Lower lobe of right lung (tissue), 2 donors: ENCODE results near the gene TBC1D7. TPM values are rescaled to one million over a fixed set of nuclear protein-coding genes. Genes with fewer than 3 reads are reported as not detected.

Experiments used
- ATAC-seq, 2 donors: fragments of 200-7000 bp; cut with Tn5 transposase; one replicate each; pipeline ENCODE4 v1.9.1; 2020 to 2022; ENCODE audit warnings: mild to moderate bottlenecking in 2 of 2, moderate library complexity in 2 of 2
- DNase-seq: peaks from one replicate; pipeline ENCODE4 v3.0.0-alpha.2; 2020
- H3K27ac ChIP-seq: fragments of 200-600 bp; one replicate; pipeline ENCODE4 v1.8.0; 2022
- H3K27me3 ChIP-seq: fragments of 200-600 bp; one replicate; pipeline ENCODE4 v1.8.0; 2022; ENCODE audit warnings: low read depth
- H3K36me3 ChIP-seq: fragments of 200-600 bp; one replicate; pipeline ENCODE4 v1.8.0; 2022; ENCODE audit warnings: mild to moderate bottlenecking
- H3K4me1 ChIP-seq: fragments of 200-600 bp; one replicate; pipeline ENCODE4 v1.8.0; 2022
- H3K4me3 ChIP-seq: fragments of 200-600 bp; one replicate; pipeline ENCODE4 v1.8.0; 2022; ENCODE audit warnings: mild to moderate bottlenecking
- H3K9me3 ChIP-seq: fragments of 200-600 bp; one replicate; pipeline ENCODE4 v1.8.0; 2022
- intact Hi-C: fragments of 100-400 bp; cut with DNase I; formaldehyde crosslinking; loops from one replicate; pipeline ENCODE4 v1.11.0; 2022
- long read RNA-seq: library from polyadenylated mRNA; unstranded; transcript quantifications from one replicate; pipeline ENCODE4 v2.0.0, GENCODE V29; 2021
- total RNA-seq: library from RNA; stranded (reverse); fragmentation: NEBNext Ultra II Directional; extraction: Animal tissue kit (Norgen Biotek cat#: 25700); gene quantifications from one replicate; pipeline ENCODE4 v1.2.1, GENCODE V29; 2021
- TF ChIP-seq, protein P1 (sequence below): fragments of 200-600 bp; IDR thresholded peaks from one replicate; pipeline ENCODE4 v1.8.0; 2022; ENCODE audit warnings: antibody characterized with exemption, mild to moderate bottlenecking
- donor health status: DM: no; HTN: yes; CAD: no; lungs with severe emphysema.

Gene TBC1D7
- 18.8 TPM for total RNA-seq
- long read RNA-seq, partial matches to known transcripts, result 0 of 333 reads
- long read RNA-seq, other reads (novel, unspliced or antisense), result 332 of 333 reads

DNA sequence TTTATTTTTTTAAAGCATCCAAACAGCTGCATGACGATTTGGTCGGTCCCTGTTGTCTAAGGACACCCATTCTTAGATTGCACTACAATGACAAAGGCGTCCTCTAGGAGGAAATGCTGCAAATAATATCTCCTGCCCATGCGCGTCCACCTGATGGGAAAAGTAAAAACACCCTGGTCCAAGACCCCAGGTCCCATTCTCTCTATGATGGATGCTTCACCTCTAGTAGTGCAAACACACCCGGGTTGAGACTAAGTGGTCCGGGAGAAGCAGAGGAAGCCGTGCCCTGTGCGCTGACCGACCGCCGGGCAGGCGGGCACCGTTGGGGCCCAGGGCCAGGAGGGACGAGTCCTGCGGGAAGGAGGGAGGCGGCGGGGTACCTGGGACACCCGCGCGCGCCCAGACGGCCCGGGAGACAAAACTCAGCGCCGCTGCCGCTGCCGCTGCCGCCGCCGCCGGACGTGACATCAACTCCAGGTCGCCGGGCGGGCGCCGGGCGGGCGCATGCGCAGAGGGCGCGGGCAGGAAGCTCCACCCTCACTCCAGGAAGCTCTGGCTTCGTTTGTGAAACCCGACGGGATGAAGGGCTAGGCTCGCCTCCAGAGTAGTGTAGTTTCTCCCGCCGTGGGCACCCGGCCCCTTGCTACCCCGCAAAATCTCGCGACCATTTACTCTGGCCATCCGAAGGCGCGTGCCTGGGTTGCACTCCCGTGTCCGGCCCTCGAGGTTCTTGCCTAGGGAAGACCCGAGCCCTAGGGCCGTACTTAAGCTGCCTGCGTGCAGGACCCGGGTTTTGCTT lies at the start of gene TBC1D7:
Gene TBC1D7 (minus strand): TSS at position 462 of the 799 bp plus-strand sequence. CDS start 1,639 bp downstream, outside the sequence.
- peak; percentile 97 to 99 for ATAC-seq
- TF ChIP-seq, protein P1, sequence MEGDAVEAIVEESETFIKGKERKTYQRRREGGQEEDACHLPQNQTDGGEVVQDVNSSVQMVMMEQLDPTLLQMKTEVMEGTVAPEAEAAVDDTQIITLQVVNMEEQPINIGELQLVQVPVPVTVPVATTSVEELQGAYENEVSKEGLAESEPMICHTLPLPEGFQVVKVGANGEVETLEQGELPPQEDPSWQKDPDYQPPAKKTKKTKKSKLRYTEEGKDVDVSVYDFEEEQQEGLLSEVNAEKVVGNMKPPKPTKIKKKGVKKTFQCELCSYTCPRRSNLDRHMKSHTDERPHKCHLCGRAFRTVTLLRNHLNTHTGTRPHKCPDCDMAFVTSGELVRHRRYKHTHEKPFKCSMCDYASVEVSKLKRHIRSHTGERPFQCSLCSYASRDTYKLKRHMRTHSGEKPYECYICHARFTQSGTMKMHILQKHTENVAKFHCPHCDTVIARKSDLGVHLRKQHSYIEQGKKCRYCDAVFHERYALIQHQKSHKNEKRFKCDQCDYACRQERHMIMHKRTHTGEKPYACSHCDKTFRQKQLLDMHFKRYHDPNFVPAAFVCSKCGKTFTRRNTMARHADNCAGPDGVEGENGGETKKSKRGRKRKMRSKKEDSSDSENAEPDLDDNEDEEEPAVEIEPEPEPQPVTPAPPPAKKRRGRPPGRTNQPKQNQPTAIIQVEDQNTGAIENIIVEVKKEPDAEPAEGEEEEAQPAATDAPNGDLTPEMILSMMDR, result peak; percentile 18
- Histone ChIP-seq H3K4me1 (peaks cover 21% of the 10 kb centered on the region), H3K9me3 (no peaks in the 10 kb centered on the region), H3K4me3 (peak within 1 kb of the TSS; percentile 76), H3K36me3 (peaks cover 30% of the 10 kb centered on the region), H3K27ac (peak within 1 kb of the TSS; percentile 89), H3K27me3 (no peaks in the 10 kb centered on the region)
- intact Hi-C loops, result no loop called here
- DNase-seq, result peak; percentile 93

DNA sequence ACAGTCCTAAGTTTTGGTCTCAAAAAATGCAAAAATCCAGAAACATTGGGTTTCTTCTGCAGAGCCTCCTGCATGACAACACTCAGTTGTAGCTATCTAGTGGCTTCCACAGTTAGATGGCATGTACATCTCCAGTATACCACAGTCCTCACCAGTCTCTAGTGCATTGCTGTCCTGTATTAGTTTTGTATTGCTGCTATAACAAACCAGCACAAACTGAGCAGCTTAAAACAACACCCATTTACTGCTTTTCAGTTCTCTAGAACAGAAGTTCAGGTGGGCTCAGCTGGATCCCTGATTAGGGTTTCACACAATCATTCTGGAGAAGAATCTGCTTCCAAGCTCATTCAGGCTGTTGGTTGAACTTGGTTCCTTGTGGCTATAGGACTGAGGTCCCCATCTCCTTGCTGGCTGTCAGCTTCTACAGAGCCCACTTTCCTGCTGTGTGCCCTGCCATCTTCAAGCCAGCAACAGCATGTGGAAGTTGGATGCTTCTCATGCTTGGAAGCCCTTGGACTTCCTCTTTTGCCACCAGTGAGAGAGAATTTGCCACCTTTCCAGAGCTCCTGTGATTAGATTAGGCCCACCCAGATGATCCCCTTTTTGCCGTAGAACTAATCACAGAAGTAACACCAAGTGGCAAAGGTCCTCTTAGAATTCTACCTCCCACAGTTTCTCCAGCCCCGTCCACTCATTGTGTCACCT lies 48.9 kb upstream of the TBC1D7 start:
- DNase-seq (no peak), ATAC-seq (no peak)
- TF ChIP-seq, protein P1, result no peak
- Histone ChIP-seq H3K27ac (no peak overlapping the region), H3K9me3 (no peaks in the 10 kb centered on the region), H3K4me1 (peaks cover 19% of the 10 kb centered on the region), H3K27me3 (no peaks in the 10 kb centered on the region), H3K4me3 (no peak overlapping the region), H3K36me3 (no peaks in the 10 kb centered on the region)
- intact Hi-C loops, result no loop called here

DNA sequence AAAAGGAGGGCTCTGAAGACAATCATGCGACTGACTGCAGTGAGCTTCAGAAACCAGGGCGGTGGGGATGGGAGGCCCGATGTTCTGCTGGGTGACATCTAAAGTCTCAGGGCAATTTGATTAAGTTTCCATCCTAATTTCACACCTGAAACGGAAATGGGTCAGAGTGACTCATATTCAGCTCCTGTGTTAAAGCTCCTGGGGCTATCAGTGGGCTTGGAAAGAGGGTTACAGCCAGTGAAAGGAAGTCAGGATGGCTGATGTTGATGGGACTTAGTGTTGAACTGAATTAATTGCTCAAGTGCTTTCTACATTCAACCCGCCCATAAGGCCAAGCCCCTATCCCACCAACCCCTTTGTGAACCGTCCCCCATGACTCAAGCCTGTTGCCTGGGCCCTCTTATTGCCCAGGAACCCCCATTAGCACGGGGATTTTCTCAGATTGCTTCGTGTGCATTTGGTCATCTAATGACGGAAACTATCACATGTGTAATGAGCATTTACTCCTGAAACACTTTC lies 47.1 kb upstream of the TBC1D7 start:
- Histone ChIP-seq H3K27me3 (no peaks in the 10 kb centered on the region), H3K36me3 (no peaks in the 10 kb centered on the region), H3K9me3 (no peaks in the 10 kb centered on the region), H3K4me1 (peaks cover 14% of the 10 kb centered on the region), H3K4me3 (no peak overlapping the region), H3K27ac (no peak overlapping the region)
- no peak for ATAC-seq
- DNase-seq, result no peak
- TF ChIP-seq, protein P1, result no peak
- intact Hi-C loops, result no loop called here

DNA sequence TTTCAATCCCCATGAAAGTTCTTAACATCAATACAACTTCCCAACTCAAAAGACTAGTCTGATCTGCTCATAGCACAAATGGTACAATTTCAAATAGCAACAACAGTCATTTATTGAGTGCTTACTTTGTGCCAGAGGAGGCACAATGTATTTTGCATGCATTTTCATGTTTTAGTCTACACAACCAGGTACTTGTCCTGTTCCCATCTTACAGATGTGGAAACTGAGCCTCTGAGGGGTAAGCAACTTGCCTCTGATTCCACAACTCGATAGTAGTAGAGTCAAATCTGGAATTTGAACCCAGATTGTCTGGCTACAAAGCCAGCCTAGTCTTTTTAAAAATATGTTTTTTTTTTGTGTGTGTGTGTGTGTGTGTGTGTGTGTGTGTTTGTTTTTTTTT lies 45.6 kb upstream of the TBC1D7 start:
- Histone ChIP-seq H3K27me3 (no peaks in the 10 kb centered on the region), H3K4me1 (peaks cover 14% of the 10 kb centered on the region), H3K4me3 (no peak overlapping the region), H3K36me3 (no peaks in the 10 kb centered on the region), H3K9me3 (no peaks in the 10 kb centered on the region), H3K27ac (no peak overlapping the region)
- DNase-seq (no peak), ATAC-seq (no peak)
- intact Hi-C loops, result no loop called here
- TF ChIP-seq, protein P1, result no peak

DNA sequence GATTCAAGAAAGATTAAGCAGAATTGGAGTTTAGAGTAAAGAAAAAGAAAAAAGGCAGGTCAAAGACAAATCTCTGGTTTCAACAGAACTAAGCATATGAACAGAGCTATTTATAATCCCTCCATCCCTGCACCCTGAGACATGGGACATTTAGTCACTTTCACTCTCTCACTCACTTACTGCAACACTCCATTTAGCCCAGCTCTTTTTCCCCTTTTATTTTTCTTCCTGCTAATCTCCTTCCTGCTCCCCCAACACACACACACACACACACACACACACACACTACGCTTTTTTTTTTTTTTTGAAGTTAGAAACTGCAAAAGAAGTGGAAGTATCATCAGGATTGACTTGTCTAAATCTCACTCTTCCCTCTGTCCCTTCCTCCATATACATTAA lies 45.1 kb upstream of the TBC1D7 start:
- no peaks in the 10 kb centered on the region for H3K27me3 ChIP-seq
- intact Hi-C loops, result no loop called here
- H3K27ac ChIP-seq, result no peak overlapping the region
- H3K9me3 ChIP-seq, result no peaks in the 10 kb centered on the region
- no peaks in the 10 kb centered on the region for H3K36me3 ChIP-seq
- DNase-seq, result no peak
- H3K4me3 ChIP-seq, result no peak overlapping the region
- ATAC-seq, result no peak
- TF ChIP-seq, protein P1, result no peak
- H3K4me1 ChIP-seq, result peaks cover 14% of the 10 kb centered on the region
